ENCODE results near the gene SUSD3. TPM values are rescaled to one million over a fixed set of nuclear protein-coding genes. Genes with fewer than 3 reads are reported as not detected.

SUSD3 gene
- total and polyA plus RNA-seq, 2 of the 4 experiments (the other 2 are of a cell fraction): 0.54 to 1.5 TPM

GRCh38 chr9:93126825-93127368 is 68.4 kb downstream of the SUSD3 start:
- in situ Hi-C loops (cut with MboI; ENCODE audit: low sequenced_read_pairs): no loop called here
- Histone ChIP-seq H2BK15ac (ENCODE audit: low read depth, low read length) (no peak overlapping the region), H3K9me3 (ENCODE audit: control insufficient read depth, insufficient read depth, low read length) (no peaks in the 10 kb centered on the region), H3K27me3 (ENCODE audit: control insufficient read depth, insufficient read depth, low read length) (no peaks in the 10 kb centered on the region), H3K4me3 (ENCODE audit: insufficient read depth, low read depth, low read length) (no peak overlapping the region), H3K4me2 (ENCODE audit: low read depth, low read length) (no peak overlapping the region), H3K23ac (ENCODE audit: low read depth, low read length) (no peak overlapping the region), H3K79me1 (ENCODE audit: low read depth in 1 of 2, low read length in 2 of 2) (peaks cover 20 to 68% of the 10 kb centered on the region in 2 experiments), H3K56ac (ENCODE audit: extremely low read depth, insufficient read depth, low read length) (no peak overlapping the region), H2BK5ac (ENCODE audit: low read depth, low read length, poor library complexity, severe bottlenecking) (no peak overlapping the region), H2AK5ac (ENCODE audit: low read depth, low read length) (no peak overlapping the region; the same call in 1 of the 2 replicates), H3K4me1 (ENCODE audit: control insufficient read depth, insufficient read depth, low read length) (peaks cover 25% of the 10 kb centered on the region), H2AFZ (replicated peaks; ENCODE audit: low read length, poor library complexity) (peak overlapping the region; percentile 41), H2BK20ac (ENCODE audit: low read depth, low read length) (no peak overlapping the region), H3K27ac (ENCODE audit: insufficient read depth, low read length) (no peak overlapping the region), H3K9ac (ENCODE audit: low read depth, low read length) (no peak overlapping the region), H4K5ac (ENCODE audit: low read depth, low read length) (no peak overlapping the region), H4K8ac (ENCODE audit: low read depth in 2 of 2, low read length in 2 of 2) (no peak overlapping the region), H3K14ac (replicated peaks; ENCODE audit: low read depth, low read length) (0 out of 2 replicates have a peak overlapping the region, but pooled peaks have one; percentile 18), H2BK120ac (ENCODE audit: low read depth, low read length) (no peak overlapping the region), H3K4ac (ENCODE audit: low read depth, low read length) (no peak overlapping the region), H3K36me3 (ENCODE audit: control insufficient read depth, insufficient read depth, low read length) (peaks cover 18% of the 10 kb centered on the region), H4K20me1 (ENCODE audit: insufficient read depth, low read length) (peaks cover 29% of the 10 kb centered on the region), H2AK9ac (replicated peaks; ENCODE audit: low read depth, low read length, poor library complexity) (peak overlapping the region; percentile 81), H3K9me1 (ENCODE audit: insufficient read depth, low read length) (peaks cover 17% of the 10 kb centered on the region; the same call in 1 of the 2 replicates), H3K18ac (ENCODE audit: low read depth, low read length) (no peak overlapping the region), H4K91ac (ENCODE audit: insufficient read depth, low read depth, low read length) (no peak overlapping the region)
- dilution Hi-C loops (cut with HindIII; ENCODE audit: low sequenced_read_pairs, unreplicated experiment): no loop called here
- 80% methylated on average over 1 of the region's 18 CpGs; no CpG with 5 or more reads in 1 of the 2 experiments for WGBS, 2 experiments (ENCODE audit: extremely low coverage in 2 of 2, insufficient read length in 1 of 2)
- intact Hi-C loops (cut with micrococcal nuclease): no loop called here
- TF ChIP-seq RAD21 (IDR thresholded peaks at IDR 0.05; ENCODE audit: low read length) (no peak), MAZ (IDR thresholded peaks at IDR 0.05; ENCODE audit: borderline replicate concordance, low read depth, low read length) (no peak), MXI1 (IDR thresholded peaks at IDR 0.05; ENCODE audit: borderline replicate concordance, low read depth, low read length) (no peak), FOS (IDR thresholded peaks at IDR 0.05; ENCODE audit: low read depth, low read length) (no peak), SMC3 (IDR thresholded peaks at IDR 0.05; ENCODE audit: low read depth, low read length) (no peak)
- ATAC-seq (ENCODE audit: low read depth): no peak
- POLR2A ChIA-PET (ENCODE audit: unreplicated experiment): no interaction called here
- no TSS peak for BruUV-seq (replicated peaks)
- CTCF ChIA-PET: no interaction called here
- DNase-seq: no peak
